Sciatic nerve (tissue), 2 donors: ENCODE data around the gene ARHGEF38. TPM values are rescaled to one million over a fixed set of nuclear protein-coding genes. Genes with fewer than 3 reads are reported as not detected.
"Not testable (repeated sequence)": the region's sequence is repeated elsewhere in the genome, so short reads cannot be mapped to it uniquely, and the experiment has no call there.

Experiments
- ATAC-seq: fragments of 200-7000 bp; cut with Tn5 transposase; one replicate; pipeline ENCODE4 v1.9.1; 2020; ENCODE audit warnings: mild to moderate bottlenecking, moderate library complexity
- DNase-seq: peaks from one replicate; pipeline ENCODE4 v3.0.0-alpha.2; 2020; ENCODE audit warnings: low spot score
- intact Hi-C: fragments of 100-400 bp; cut with DNase I; formaldehyde crosslinking; loops from one replicate; pipeline ENCODE4 v1.14.2; 2022
- total RNA-seq: library from RNA; stranded (reverse); fragmentation: NEBNext Ultra II Directional; extraction: Animal tissue kit (Norgen Biotek cat#: 25700); gene quantifications from one replicate; pipeline ENCODE4 v1.2.1, GENCODE V29; 2021
- donor health status: DM: no; HTN: no; CAD: no.
- donor health status: DM: no; HTN: no; CAD: no.

Gene ARHGEF38
- total RNA-seq, 1 donor from 2014 or later, result 0.40 TPM

DNA sequence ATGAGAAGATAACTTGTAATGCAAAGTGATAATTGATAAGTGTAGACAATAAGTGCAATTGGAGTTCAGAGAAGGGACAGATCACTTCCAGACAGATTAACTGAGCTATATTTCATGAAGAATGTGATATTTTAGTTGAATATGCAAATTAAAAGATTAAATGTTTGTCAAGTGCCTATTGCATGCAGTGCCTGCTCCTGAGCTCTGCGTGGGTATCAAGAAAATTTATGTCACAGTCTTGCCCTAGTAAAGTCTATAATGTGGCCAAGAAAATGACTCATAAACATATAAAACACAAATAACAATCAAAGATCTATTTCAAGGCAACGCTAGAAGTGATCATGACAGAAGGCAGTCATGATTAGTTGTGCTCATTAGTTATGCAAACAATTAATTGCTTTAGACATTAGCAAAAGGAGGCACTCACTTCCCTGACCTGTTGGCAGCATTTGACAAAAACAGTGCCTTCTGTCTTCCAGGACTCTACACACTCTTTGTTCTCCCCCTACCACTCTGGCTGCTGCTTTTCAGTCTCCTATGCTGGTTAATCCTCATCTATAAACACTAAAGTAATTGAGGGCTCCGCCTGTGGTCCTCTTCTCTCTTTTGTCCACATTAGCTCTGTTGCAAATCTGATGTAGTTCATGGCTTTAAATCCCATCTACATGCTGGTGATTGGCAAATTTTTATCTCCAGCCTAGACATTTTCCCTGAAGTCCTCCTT lies 47.7 kb downstream of the ARHGEF38 start:
- intact Hi-C loops, result no loop called here
- DNase-seq, result no peak
- ATAC-seq, result no peak

DNA sequence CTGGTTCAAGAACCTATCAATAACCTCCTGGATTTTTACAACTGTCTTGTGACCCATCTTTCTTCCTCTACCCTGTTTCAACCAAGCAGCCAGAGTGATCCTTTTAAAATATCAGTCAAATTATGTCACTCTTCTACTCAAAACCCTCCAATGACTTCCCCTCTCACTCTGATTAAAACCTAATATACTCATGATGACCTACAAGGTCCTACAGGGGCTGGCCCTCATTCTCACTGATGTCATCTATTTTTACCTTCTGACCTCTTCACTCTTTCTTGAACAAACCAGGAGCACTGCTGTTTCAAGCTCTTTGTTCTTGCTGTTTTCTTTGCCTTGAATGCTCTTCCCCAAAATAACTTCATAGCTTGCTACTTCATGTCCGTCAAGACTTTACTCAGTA lies 48.5 kb downstream of the ARHGEF38 start:
- DNase-seq, result no peak
- intact Hi-C loops, result no loop called here

DNA sequence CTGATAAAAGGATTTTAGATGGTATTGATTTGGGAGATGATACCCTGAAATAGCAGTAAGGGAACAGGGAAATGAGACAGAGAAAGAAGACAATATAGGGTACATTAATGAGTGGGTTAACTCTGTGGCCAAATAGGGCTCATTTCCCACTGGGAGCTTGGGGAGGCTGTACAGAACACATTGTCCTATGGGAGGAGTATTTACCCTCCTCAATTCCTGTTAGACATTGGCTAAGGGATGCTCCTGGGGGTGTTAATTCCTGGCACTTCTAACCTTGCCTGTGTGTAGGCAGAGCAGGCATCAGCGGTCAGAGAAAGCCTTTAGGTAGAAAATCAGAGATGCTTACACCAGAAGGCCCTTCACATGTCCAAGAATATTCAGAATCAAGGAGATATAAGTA lies 49.0 kb downstream of the ARHGEF38 start:
- no peak for ATAC-seq
- intact Hi-C loops, result no loop called here
- DNase-seq, result no peak

More for the DNA sequence above, 48.5 kb downstream of the ARHGEF38 start:
- ATAC-seq, result no peak

DNA sequence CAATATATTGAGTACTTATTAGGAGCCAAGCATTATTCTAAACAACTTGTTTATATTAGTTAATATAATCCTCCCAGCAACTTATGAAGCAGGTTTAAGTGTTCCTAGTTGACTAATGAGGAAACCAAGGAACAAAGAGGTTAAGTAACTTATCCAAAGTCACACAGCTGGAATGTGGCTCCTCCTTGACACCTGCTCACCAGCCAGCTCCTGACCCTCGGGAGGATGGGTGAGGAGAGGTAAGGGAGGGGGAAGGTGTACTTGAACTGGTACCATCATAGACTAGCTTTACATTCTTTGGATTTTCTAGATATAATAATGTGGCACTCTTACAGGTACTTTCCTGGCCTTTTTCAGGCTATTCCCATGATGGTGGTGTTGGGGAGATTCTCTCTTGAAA lies 50.7 kb downstream of the ARHGEF38 start:
- intact Hi-C loops, result no loop called here
- ATAC-seq, result no peak
- DNase-seq, result no peak

DNA sequence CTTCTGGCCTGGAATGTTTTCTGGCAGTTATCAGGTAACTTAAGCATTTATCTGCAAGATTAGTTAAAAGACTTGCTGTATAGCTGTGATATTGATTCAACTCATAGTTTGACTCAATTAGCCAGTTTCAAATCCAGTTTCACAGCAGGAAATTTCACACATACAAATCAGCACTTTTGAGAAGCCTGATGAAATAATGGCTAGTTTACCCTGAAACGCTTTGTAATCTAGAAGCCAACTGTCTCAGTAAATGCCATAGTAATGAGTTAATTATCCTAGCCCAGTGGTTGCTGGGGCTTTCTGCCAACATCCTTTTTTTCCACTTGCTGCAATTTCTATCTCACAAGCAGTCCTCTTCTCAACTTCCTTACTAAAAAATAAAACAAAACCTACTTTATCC lies 53.1 kb downstream of the ARHGEF38 start:
- DNase-seq (no peak), ATAC-seq (no peak)
- intact Hi-C loops, result no loop called here

DNA sequence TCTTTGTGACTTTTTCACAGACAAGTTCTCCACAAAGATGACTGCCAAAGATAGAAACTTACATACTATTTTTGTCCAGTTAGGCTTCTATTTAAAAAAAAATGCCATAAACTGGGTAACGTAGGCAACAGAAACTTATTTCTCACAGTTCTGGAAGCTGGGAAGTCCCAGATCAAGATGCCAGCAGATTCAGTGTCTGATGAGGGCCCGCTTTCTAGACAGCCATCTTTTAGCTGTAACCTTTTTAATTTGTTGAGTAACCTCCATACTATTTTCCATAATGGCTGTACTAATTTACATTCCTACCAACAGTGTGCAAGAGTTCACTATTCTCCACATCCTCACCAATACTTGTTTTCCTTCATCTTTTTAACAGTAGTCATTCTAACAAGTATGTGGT lies 55.5 kb downstream of the ARHGEF38 start:
- ATAC-seq (no peak), DNase-seq (no peak)
- intact Hi-C loops, result no loop called here

DNA sequence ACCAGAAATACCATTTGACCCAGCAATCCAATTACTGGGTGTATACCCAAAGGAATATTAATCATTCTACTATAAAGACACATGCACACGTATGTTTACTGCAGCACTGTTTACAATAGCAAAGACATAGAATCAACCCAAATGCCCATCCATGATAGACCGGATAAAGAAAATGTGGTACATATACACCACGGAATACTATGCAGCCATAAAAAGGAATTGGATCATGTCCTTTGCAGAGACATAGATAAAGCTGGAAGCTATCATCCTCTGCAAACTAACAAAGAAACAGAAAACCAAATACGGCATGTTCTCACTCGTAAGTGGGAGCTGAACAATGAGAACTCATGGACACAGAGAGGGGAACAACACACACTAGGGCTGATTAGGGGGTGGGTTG lies 57.4 kb downstream of the ARHGEF38 start:
- ATAC-seq, intact Hi-C loops, DNase-seq: not testable (repeated sequence)

DNA sequence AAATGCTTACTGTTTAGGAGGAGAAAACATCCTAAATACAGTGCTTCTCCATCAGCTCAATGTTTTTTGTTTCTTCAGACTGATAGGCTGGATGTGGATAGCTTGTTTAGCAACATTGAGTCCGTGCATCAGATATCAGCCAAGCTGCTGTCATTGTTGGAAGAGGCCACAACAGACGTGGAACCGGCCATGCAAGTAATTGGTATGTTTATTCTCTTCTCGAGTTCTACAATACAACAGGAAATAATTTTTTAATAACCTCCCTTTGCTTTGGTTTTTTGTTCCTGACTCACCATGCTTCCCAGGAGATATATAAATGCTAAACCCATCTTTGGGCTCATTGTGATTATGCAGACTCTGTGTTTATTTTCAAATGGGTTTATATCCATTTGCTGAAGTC lies 60.9 kb downstream of the ARHGEF38 start:
- DNase-seq (no peak), ATAC-seq (no peak)
- intact Hi-C loops, result no loop called here

DNA sequence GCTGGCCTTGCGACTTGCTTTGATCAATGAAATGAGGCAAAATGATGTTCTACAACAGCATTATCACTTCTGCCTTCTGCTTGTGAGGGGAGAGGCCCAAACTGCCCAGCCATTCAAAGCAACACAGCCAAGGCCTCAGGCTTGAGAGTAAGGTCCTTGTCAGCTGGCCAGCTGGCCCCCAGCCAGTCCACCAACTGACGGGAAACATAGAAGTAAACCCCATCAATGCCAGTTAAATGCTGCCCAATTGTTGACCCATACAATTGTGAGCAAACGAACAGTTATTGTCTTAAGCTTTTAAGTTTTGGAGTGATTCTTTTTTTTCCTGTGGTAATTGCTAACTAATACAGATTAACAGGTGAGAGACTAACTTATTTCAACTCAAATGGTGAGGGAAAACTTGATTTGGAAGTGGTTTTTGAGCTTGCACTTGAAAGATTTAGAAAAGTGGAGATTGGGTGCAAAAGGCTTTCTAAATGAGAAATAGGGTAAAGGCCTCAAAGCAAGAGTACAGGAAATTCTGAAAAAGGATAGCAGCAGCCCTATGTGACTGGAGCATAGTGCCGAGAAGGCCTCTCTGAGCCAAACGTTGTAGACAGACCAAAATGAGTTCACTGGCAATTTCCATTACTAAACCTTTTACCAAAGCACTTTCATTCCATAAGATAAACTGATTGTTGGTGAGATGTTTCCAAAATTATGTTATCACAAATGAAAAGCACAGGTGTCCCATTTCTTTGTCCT lies 66.9 kb downstream of the ARHGEF38 start:
- no peak for ATAC-seq
- DNase-seq, result peak; percentile 78

DNA sequence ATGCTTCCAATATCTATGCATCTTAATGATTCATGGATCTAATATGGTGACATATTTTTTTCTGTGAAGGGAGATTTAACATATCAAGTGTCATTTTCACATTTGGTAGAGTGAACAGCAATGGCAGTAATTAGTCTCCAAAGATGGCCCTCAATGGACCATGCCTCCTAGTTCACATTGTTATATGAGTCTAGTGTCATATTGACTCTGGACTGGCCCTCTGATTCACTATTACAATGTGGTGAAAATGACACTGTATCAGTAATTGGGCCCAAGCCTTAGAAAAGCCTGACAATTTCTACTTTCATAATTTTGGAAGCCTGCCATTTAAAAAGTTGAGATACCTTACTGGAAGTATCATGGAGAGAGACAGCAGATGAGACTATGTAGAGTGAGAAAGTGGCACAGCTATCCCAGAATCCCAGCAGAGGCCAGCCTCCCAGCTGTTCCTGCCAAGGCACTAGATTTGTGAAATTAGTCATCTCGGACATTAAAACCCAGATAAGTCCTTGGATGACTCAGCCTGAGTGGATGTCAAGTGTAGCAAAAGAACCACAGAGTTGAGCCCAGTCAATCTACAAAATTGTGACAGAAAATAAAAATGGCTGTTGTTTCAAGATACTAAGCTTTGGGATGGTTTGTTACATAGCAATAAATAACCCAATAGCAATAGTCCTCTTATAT lies 68.4 kb downstream of the ARHGEF38 start:
- intact Hi-C loops, result no loop called here
- no peak for DNase-seq
- ATAC-seq, result no peak

More for the DNA sequence above, 66.9 kb downstream of the ARHGEF38 start:
- intact Hi-C loops, result no loop called here

DNA sequence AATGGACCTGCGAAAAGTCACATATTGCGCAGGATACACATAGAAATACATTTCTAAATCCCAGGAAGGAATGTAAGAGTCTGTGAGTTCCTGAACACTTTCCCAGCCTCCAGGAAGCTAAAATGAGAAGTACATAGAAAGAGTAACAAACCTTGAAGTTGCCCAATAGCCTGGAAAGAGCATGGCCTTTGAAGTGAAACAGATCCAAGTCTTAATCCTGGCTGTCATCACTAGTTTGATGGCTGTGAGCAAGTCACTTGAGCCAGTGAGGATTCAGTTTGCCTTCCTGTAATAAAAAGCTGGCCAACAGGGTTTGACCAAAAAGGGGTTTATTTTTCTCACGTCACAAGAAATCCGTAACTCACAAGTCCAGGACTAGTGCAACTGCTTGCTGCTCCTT lies 69.8 kb downstream of the ARHGEF38 start:
- intact Hi-C loops, result no loop called here
- no peak for ATAC-seq
- no peak for DNase-seq

DNA sequence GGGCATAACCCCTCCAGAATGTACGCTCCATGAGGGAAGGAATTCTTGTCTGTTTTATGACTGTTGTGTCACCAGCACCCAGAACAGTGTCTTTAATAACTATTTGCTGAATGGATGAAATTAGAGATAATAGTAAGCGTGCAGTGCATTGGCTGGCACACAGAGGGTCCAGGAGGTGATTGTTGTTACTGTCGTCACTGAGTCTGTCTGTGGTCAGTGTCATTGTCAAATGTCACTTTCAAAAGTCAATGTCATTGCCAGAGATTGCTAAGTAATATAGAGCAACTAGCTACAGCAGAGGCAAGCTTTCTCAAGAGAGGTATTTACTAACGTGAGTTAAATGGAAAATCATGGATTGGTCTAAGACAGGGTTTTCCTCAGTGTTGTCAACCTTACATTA lies 70.7 kb downstream of the ARHGEF38 start:
- no peak for ATAC-seq
- intact Hi-C loops, result no loop called here
- DNase-seq, result no peak

DNA sequence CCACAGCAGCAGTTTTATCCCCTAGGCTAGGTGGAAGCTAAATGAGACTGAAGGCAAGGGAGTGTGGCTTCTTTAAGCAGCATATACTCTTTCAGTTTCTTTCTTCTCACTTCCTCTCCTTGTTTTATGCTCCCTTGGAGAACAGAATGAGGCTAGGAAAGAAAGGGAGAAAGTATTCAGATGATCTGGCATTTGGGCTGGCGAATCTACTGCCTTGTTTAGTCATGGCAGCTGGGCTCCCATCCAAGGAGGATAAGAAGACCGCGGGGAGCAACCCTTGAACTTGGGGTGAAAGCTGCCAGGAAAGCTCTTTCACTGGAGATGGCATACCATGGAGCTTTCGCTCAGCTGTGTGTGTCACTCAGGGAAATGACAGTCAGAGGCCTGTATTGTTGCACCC lies 72.1 kb downstream of the ARHGEF38 start:
- no peak for DNase-seq
- intact Hi-C loops, result no loop called here
- no peak for ATAC-seq

DNA sequence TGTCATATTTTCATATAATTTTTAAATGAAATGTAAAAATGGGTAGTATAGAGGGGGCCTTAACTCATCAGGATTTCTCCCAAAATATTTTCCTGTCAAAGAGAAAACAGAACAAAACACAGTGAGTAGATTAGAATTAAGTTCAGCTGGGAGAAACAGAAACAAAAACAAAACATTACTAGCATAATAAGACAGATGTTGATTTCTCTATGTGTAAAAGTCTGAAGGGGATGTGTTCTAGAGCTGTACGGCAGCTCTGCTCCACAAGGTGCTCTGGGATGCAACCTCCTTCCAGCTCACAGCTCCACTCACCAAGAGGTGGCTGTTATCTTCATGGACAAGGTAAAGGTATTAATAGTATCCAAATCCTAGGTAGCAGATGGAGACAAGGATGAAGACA lies 72.8 kb downstream of the ARHGEF38 start:
- ATAC-seq (no peak), DNase-seq (no peak)
- intact Hi-C loops, result no loop called here

DNA sequence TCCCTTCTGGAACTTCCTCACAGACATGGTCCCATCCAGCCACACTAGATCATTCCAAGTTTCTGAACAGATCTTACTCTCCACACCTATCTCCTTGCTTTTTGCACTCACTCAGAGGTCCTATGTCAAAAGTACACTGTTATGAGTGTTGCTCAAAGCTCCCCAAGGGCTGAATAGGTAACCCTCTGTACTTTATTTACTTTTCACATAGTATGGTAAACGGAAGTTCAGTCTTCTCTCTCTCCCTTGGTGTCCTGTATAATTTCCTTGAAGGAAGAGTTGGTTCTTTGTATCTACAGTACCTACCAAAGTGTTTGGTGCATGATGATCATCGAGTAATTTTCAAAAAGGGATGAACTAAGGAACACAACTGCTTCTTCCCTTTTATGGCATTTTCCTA lies 74.4 kb downstream of the ARHGEF38 start:
- DNase-seq, result no peak
- no peak for ATAC-seq
- intact Hi-C loops, result no loop called here

DNA sequence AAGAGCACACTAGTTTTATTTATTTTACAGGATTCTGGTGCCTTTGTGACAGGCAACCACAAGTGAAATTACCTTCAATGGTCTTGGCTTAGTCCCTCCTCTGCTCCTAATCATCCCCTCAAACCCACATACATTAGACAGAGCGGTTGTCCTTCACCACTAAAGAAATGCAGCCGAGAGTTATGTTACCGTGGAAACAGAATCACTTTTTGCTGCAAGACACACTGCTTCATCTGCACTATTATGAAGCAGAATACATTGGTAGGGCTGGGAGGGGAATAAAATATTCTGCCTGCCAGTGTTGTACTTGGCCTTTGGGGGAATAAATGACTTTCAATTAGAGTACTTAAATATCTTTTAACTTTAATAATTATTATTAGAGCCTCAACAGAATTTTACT lies 75.2 kb downstream of the ARHGEF38 start:
- DNase-seq (no peak), ATAC-seq (no peak)
- intact Hi-C loops, result no loop called here

DNA sequence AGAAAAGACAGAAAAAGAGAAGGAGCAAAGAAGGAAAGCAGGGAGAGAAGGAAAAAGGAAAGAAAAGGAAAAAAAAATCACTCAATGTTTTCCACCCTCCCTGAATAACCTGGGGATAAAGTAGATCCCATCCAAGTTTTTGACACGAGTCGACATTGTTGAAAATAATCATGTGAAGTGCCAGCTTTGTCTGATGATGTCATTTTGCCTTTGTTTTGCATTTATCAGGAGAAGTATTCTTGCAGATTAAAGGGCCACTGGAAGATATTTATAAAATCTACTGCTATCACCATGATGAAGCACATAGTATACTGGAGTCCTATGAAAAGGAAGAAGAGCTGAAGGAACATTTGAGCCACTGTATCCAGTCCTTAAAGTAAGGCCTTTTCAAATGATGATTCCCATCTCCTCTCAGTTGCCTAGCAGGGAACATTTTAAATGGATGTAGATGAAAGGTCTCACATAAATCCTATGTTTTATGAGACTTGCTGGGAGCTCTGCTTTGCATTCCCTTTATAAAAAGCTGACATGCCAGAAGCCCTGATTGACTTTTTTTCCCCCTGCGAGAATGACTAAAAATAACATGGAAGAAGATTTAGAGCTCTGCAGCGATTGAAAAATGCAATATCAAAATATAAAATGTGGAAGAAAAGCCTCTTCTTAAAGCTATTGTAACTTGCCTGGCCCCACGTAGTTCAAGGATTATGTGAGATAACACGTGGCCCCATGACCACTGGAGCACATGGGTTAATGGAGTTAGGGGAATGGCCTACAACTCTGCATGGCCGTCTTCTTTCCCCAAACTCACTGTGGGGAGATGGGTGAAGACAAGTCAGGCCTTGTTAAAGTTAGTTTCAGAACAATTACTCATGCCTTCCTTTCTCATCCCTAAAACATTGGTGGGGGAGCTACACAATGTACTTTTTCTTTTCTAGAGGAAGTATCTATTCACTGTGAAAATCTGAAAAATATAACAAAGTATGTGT lies 78.5 kb downstream of the ARHGEF38 start:
- ATAC-seq, result no peak
- intact Hi-C loops, result no loop called here
- DNase-seq, result no peak

DNA sequence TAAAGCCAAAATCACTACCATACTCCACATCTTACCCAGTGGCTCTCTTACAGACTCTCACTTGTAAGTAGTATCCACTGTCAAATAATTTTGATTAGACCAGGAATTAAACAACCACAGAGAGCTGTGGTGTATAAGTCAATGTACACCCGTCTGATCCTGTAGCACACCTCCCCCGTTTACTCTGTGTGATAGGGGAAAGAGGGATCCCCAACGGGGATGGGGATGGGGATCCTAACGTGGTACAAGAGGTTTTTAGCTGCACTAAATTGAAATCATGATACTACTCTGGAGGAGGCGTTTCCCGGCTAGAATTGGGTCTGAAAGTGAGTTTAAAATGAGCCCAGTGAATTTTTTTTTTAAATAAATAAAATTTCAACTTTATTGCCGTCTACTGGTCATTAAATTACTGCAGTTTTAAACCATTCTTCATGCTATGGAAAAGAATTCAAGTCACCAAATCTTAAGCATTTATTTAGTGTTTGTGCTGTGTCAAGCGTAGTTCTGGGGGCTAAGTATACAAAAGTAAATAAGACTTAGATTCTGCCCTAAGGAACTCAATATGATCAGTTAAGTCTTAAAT lies 79.5 kb downstream of the ARHGEF38 start:
- intact Hi-C loops, result no loop called here
- no peak for ATAC-seq
- DNase-seq, result no peak

DNA sequence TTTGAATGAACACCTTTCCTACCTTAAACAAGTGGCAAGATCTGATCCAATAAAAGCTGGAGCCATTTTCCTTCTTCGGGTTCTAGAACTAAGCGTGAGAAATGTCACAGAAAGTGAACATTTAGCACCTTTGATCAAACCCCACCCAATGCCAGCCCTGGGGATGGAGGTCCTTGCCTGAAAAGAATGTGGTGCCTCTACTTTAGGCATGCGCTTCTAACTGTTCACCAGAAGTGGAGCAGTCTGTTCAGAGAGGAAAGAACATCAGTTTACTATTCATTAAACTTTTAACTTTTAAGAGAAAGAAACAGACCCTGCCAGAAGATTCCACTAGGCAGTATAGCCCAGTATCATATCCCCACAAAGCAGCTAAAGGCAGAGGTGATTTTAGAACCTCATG lies 80.2 kb downstream of the ARHGEF38 start:
- no peak for ATAC-seq
- intact Hi-C loops, result no loop called here
- no peak for DNase-seq
